ENCODE data around the gene SMIM15.

SMIM15 gene

DNA sequence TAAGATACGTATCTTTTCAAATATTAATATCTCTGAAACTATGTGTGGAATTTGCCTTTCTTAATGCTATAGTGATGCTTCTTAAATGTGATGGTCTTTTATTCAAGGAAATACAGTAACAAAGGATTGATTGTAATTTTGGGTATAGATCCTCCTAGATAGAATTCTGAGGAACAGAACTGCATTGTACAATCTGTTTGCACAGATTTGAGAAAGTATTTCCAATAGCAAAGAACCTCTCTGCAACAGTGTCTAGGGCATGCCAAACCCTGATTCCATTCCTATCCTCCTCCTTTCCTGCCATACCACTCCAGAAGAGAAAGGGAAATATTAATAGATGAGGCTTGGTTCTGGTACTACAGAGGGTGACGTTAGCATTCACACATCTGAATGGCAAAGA is 10.4 kb downstream of the SMIM15 start:
- H3K27ac ChIP-seq (replicated peaks): no peak overlapping the region
- no peak for DNase-seq (ENCODE audit: low read depth in 1 of 2, low spot score in 1 of 2)
- no peaks in the 10 kb centered on the region for H3K27me3 ChIP-seq (ENCODE audit: insufficient read depth, poor library complexity, severe bottlenecking)
- no peak overlapping the region for H3K4me3 ChIP-seq (replicated peaks; ENCODE audit: insufficient read depth, low read length)
- TF ChIP-seq SPI1 (IDR thresholded peaks at IDR 0.05; ENCODE audit: borderline replicate concordance, low read depth) (no peak), GABPA (IDR thresholded peaks at IDR 0.05; ENCODE audit: low read depth) (no peak), POLR2AphosphoS5 (IDR thresholded peaks at IDR 0.05; ENCODE audit: low read depth) (no peak)
- TF ChIP-seq, protein P1, sequence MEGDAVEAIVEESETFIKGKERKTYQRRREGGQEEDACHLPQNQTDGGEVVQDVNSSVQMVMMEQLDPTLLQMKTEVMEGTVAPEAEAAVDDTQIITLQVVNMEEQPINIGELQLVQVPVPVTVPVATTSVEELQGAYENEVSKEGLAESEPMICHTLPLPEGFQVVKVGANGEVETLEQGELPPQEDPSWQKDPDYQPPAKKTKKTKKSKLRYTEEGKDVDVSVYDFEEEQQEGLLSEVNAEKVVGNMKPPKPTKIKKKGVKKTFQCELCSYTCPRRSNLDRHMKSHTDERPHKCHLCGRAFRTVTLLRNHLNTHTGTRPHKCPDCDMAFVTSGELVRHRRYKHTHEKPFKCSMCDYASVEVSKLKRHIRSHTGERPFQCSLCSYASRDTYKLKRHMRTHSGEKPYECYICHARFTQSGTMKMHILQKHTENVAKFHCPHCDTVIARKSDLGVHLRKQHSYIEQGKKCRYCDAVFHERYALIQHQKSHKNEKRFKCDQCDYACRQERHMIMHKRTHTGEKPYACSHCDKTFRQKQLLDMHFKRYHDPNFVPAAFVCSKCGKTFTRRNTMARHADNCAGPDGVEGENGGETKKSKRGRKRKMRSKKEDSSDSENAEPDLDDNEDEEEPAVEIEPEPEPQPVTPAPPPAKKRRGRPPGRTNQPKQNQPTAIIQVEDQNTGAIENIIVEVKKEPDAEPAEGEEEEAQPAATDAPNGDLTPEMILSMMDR (IDR thresholded peaks at IDR 0.05; ENCODE audit: insufficient read depth, low read length): no peak
- TF ChIP-seq, protein P2, sequence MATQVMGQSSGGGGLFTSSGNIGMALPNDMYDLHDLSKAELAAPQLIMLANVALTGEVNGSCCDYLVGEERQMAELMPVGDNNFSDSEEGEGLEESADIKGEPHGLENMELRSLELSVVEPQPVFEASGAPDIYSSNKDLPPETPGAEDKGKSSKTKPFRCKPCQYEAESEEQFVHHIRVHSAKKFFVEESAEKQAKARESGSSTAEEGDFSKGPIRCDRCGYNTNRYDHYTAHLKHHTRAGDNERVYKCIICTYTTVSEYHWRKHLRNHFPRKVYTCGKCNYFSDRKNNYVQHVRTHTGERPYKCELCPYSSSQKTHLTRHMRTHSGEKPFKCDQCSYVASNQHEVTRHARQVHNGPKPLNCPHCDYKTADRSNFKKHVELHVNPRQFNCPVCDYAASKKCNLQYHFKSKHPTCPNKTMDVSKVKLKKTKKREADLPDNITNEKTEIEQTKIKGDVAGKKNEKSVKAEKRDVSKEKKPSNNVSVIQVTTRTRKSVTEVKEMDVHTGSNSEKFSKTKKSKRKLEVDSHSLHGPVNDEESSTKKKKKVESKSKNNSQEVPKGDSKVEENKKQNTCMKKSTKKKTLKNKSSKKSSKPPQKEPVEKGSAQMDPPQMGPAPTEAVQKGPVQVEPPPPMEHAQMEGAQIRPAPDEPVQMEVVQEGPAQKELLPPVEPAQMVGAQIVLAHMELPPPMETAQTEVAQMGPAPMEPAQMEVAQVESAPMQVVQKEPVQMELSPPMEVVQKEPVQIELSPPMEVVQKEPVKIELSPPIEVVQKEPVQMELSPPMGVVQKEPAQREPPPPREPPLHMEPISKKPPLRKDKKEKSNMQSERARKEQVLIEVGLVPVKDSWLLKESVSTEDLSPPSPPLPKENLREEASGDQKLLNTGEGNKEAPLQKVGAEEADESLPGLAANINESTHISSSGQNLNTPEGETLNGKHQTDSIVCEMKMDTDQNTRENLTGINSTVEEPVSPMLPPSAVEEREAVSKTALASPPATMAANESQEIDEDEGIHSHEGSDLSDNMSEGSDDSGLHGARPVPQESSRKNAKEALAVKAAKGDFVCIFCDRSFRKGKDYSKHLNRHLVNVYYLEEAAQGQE (IDR thresholded peaks at IDR 0.05; ENCODE audit: insufficient replicate concordance, low read depth): no peak

DNA sequence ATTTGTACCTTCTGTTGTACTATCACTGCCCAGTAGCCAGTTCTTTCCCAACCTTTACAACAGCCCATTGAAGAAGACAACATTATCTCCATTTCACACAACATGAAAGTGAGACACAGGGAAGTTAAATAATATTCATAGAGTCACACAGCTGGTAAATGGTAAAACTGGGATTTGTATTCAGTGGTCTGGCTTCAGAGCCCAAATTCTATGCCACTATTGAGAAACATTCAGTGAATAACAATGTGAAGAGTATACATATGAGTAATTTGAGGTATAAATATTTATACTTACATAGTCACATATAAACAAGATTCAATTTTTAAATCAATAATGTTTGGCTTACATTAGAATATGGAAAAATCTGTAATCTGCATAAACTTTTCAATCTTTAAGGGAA is 13.8 kb downstream of the SMIM15 start:
- no peak overlapping the region for H3K4me3 ChIP-seq (replicated peaks; ENCODE audit: insufficient read depth, low read length)
- no peak overlapping the region for H3K27ac ChIP-seq (replicated peaks)
- no peak for TF ChIP-seq SPI1 (IDR thresholded peaks at IDR 0.05; ENCODE audit: borderline replicate concordance, low read depth)
- TF ChIP-seq, protein P2 (IDR thresholded peaks at IDR 0.05; ENCODE audit: insufficient replicate concordance, low read depth): no peak
- no peak for TF ChIP-seq POLR2AphosphoS5 (IDR thresholded peaks at IDR 0.05; ENCODE audit: low read depth)
- no peak for TF ChIP-seq GABPA (IDR thresholded peaks at IDR 0.05; ENCODE audit: low read depth)
- TF ChIP-seq, protein P1 (IDR thresholded peaks at IDR 0.05; ENCODE audit: insufficient read depth, low read length): no peak
- DNase-seq (ENCODE audit: low read depth in 1 of 2, low spot score in 1 of 2): no peak
- H3K27me3 ChIP-seq (ENCODE audit: insufficient read depth, poor library complexity, severe bottlenecking): no peaks in the 10 kb centered on the region

DNA sequence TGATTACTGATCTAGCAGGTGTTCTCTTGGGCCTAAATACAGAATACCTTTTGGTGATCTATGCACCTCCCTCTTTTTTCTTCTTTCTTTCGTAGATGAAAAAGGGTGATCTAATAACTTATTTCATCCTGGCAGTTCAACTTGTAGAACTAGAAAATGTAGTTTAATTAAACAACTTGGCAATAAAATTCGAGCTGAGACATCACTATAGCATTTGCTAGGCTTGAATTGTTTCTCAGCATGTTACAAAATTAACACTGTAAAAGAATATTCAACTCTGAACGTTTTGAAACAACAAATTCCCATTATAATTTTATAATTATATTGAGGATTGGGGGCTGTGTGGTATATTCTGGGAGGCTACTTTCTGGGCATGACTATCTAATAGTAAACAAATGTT is 19.5 kb downstream of the SMIM15 start:
- no peak overlapping the region for H3K27ac ChIP-seq (replicated peaks)
- no peak overlapping the region for H3K4me3 ChIP-seq (replicated peaks; ENCODE audit: insufficient read depth, low read length)
- no peaks in the 10 kb centered on the region for H3K27me3 ChIP-seq (ENCODE audit: insufficient read depth, poor library complexity, severe bottlenecking)
- no peak for TF ChIP-seq POLR2AphosphoS5 (IDR thresholded peaks at IDR 0.05; ENCODE audit: low read depth)
- TF ChIP-seq SPI1 (IDR thresholded peaks at IDR 0.05; ENCODE audit: borderline replicate concordance, low read depth): no peak
- TF ChIP-seq, protein P1 (IDR thresholded peaks at IDR 0.05; ENCODE audit: insufficient read depth, low read length): no peak
- TF ChIP-seq, protein P2 (IDR thresholded peaks at IDR 0.05; ENCODE audit: insufficient replicate concordance, low read depth): no peak
- TF ChIP-seq GABPA (IDR thresholded peaks at IDR 0.05; ENCODE audit: low read depth): no peak
- DNase-seq (ENCODE audit: low read depth in 1 of 2, low spot score in 1 of 2): no peak
